Measurements from ENCODE around the gene GSTO2. TPM values are rescaled to one million over a fixed set of nuclear protein-coding genes. Genes with fewer than 3 reads are reported as not detected.

GSTO2 gene
- total and polyA plus RNA-seq, 10 of the 15 experiments (the other 5 are each of a cell fraction or from before 2014, with no cell fraction given), result 0.16 to 0.86 (median 0.46) TPM

DNA sequence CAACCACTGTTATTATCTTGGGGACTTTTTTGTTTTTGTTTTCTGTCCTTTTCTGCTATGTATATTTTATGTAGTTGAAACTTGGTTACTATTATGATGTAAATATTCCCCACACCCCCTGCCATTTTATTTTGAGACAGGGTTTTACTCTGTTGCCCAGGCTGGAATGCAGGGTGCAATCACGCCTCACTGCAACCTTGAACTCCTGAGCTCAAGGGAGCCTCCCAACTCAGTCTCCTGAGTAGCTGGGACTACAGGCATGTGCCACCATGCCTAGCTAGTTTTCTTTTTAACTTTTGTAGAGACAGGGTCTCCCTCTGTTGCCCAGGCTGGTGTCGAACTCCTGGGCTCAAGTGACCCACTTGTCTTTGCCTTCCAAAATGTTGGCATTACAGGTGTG is 18.0 kb downstream of the GSTO2 start:
- Histone ChIP-seq H3K27me3 (replicated peaks in 1 of 2; ENCODE audit: control insufficient read depth in 2 of 2, insufficient read depth in 2 of 2, low read length in 1 of 2) (no peaks in the 10 kb centered on the region; a peak in 1 of 4 replicates), H3K4me3 (no peak overlapping the region), H4K20me1 (ENCODE audit: control insufficient read depth, insufficient read depth) (no peaks in the 10 kb centered on the region), H2AFZ (ENCODE audit: control insufficient read depth, low read depth, low read length) (no peak overlapping the region), H3K9me3 (replicated peaks; ENCODE audit: control insufficient read depth, insufficient read depth, low read length) (no peaks in the 10 kb centered on the region), H3K9ac (ENCODE audit: control insufficient read depth, insufficient read depth, low read length) (no peak overlapping the region), H3K79me2 (ENCODE audit: control insufficient read depth, insufficient read depth, low read length) (no peaks in the 10 kb centered on the region), H3K36me3 (ENCODE audit: control insufficient read depth in 2 of 2, insufficient read depth in 2 of 2, low read length in 1 of 2) (no peaks in the 10 kb centered on the region), H3K4me1 (ENCODE audit: control insufficient read depth, insufficient read depth, low read length) (no peaks in the 10 kb centered on the region), H3K4me2 (ENCODE audit: control insufficient read depth, insufficient read depth) (no peak overlapping the region), H3K27ac (ENCODE audit: control insufficient read depth, insufficient read depth) (no peak overlapping the region)
- no TSS peak for BruUV-seq (replicated peaks)
- intact Hi-C loops (cut with micrococcal nuclease; ENCODE audit: unreplicated experiment) (no loop called here), in situ Hi-C loops (cut with MboI) (no loop called here)
- CTCF ChIA-PET, result interaction anchor here (1.4 to 12.8 kb wide), 3 partner anchors 12 to 65 kb away, joined by 9 to 333 read pairs (median 31); partner anchors contain the start of gene CFAP58
- TF ChIP-seq CBX3 (IDR thresholded peaks at IDR 0.05; ENCODE audit: borderline replicate concordance, low read depth), result no peak
- no peak for TF ChIP-seq WRNIP1 (IDR thresholded peaks at IDR 0.05; ENCODE audit: borderline replicate concordance, low read depth, low read length)
- TF ChIP-seq EZH2 (IDR thresholded peaks at IDR 0.05; ENCODE audit: borderline replicate concordance, control insufficient read depth, low read depth, low read length), result no peak
- no peak for TF ChIP-seq CREB1 (IDR thresholded peaks at IDR 0.05; ENCODE audit: low read depth)
- TF ChIP-seq BRCA1 (IDR thresholded peaks at IDR 0.05; ENCODE audit: low read depth, low read length), result no peak
- RAD21 ChIA-PET (ENCODE audit: unreplicated experiment), result interaction anchor here (1.0 to 1.7 kb wide), 2 partner anchors 9 to 64 kb away, joined by 3 to 5 read pairs; no protein-coding TSS in a partner anchor
- FAIRE-seq, result no peak
- 33% methylated on average over 2 of the region's 2 CpGs for WGBS (ENCODE audit: insufficient coverage, insufficient replicate concordance, low lambda C conversion rate, missing lambda C conversion rate)
- DNase-seq (ENCODE audit: low read depth, low spot score), result no peak
- SMC1A ChIA-PET (ENCODE audit: uncharacterized antibody, unreplicated experiment), result interaction anchor here (1.1 to 2.2 kb wide), 4 partner anchors 12 to 209 kb away, joined by 3 to 12 read pairs (median 4); no protein-coding TSS in a partner anchor
- POLR2A ChIA-PET, result no interaction called here
- no peak for ATAC-seq

DNA sequence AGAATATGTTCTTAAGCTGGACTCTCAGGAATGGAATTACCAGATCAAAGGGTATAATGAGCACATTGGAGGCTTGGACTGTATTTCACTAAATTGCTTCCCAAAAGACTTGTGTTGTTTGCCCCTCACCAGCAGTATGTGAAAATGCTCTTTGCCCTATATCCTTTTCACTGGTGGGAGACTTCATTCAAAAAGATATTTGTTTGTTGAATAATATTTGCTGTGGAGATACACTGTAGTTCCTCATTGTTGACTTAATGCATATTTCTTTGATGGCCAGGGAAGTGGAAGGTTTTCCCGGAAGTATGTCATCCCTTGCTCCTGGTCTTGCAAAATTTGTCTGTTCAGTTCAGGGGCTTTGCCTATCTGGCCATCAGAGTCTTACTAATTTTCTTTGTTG is 19.4 kb downstream of the GSTO2 start:
- ChIA-PET RAD21 (ENCODE audit: unreplicated experiment) (no interaction called here), POLR2A (no interaction called here), SMC1A (ENCODE audit: uncharacterized antibody, unreplicated experiment) (interaction anchor here (1.7 kb wide), 1 partner anchor 14 kb away, joined by 7 read pairs; no protein-coding TSS in a partner anchor), CTCF (interaction anchor here (6.3 to 12.8 kb wide), 3 partner anchors 11 to 63 kb away, joined by 120 to 333 read pairs (median 163); partner anchors contain the start of gene CFAP58)
- H3K27me3 ChIP-seq (replicated peaks in 1 of 2; ENCODE audit: control insufficient read depth in 2 of 2, insufficient read depth in 2 of 2, low read length in 1 of 2), result no peaks in the 10 kb centered on the region; a peak in 1 of 4 replicates
- FAIRE-seq (no peak), ATAC-seq (no peak), DNase-seq (ENCODE audit: low read depth, low spot score) (no peak)
- 0% methylated on average over 1 of the region's 1 CpG for WGBS (ENCODE audit: insufficient coverage, insufficient replicate concordance, low lambda C conversion rate, missing lambda C conversion rate)
- H3K9ac ChIP-seq (ENCODE audit: control insufficient read depth, insufficient read depth, low read length), result no peak overlapping the region
- H3K4me1 ChIP-seq (ENCODE audit: control insufficient read depth, insufficient read depth, low read length), result no peaks in the 10 kb centered on the region
- no peaks in the 10 kb centered on the region for H3K36me3 ChIP-seq (ENCODE audit: control insufficient read depth in 2 of 2, insufficient read depth in 2 of 2, low read length in 1 of 2)
- no peak for TF ChIP-seq SMAD1 (IDR thresholded peaks at IDR 0.05; ENCODE audit: low read depth, partially characterized antibody)
- in situ Hi-C loops (cut with MboI), result no loop called here
- intact Hi-C loops (cut with micrococcal nuclease; ENCODE audit: unreplicated experiment), result no loop called here
- no peaks in the 10 kb centered on the region for H3K79me2 ChIP-seq (ENCODE audit: control insufficient read depth, insufficient read depth, low read length)
- no TSS peak for BruUV-seq (replicated peaks)
- no peak overlapping the region for H2AFZ ChIP-seq (ENCODE audit: control insufficient read depth, low read depth, low read length)
- no peaks in the 10 kb centered on the region for H3K9me3 ChIP-seq (replicated peaks; ENCODE audit: control insufficient read depth, insufficient read depth, low read length)
- H3K27ac ChIP-seq (ENCODE audit: control insufficient read depth, insufficient read depth), result no peak overlapping the region
- H3K4me2 ChIP-seq (ENCODE audit: control insufficient read depth, insufficient read depth), result no peak overlapping the region
- no peak overlapping the region for H3K4me3 ChIP-seq
- H4K20me1 ChIP-seq (ENCODE audit: control insufficient read depth, insufficient read depth), result no peaks in the 10 kb centered on the region

All from GM12878 (cell line).